Panc1 (cell line): ENCODE results near the gene MEX3C.

Experiments
- POLR2AphosphoS5 ChIP-seq: IDR thresholded peaks from 2 replicates; pipeline ENCODE4 v1.6.1; 2012; ENCODE audit warnings: mild to moderate bottlenecking, low read depth, low read length, moderate library complexity
- TF ChIP-seq, protein P1 (sequence below): fragments of 450-650 bp; IDR thresholded peaks from 2 replicates; pipeline ENCODE4 v1.5.1; 2017; ENCODE audit warnings: mild to moderate bottlenecking

DNA sequence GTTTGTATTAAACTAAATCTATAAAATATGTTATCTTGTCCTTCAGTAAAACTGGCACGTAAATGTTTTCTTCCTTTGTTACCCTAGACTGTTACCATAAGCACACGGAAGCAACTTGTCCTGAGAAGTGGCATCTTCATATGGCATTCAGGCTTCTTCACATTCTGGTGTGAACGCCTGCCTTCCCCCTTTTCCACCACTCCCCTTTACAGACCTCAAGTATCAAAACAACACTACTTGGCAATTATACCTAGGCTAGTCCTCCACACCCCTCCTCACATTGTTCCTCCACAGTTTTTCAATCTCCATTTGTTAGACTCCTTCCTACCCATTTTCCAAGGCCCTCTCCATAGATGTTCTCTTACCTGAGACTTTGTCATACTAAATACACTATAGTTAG, 2.9 kb downstream of the MEX3C start:
- TF ChIP-seq, protein P1, sequence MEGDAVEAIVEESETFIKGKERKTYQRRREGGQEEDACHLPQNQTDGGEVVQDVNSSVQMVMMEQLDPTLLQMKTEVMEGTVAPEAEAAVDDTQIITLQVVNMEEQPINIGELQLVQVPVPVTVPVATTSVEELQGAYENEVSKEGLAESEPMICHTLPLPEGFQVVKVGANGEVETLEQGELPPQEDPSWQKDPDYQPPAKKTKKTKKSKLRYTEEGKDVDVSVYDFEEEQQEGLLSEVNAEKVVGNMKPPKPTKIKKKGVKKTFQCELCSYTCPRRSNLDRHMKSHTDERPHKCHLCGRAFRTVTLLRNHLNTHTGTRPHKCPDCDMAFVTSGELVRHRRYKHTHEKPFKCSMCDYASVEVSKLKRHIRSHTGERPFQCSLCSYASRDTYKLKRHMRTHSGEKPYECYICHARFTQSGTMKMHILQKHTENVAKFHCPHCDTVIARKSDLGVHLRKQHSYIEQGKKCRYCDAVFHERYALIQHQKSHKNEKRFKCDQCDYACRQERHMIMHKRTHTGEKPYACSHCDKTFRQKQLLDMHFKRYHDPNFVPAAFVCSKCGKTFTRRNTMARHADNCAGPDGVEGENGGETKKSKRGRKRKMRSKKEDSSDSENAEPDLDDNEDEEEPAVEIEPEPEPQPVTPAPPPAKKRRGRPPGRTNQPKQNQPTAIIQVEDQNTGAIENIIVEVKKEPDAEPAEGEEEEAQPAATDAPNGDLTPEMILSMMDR, result no peak
- TF ChIP-seq POLR2AphosphoS5, result no peak
